GM18909 (cell line): Measurements from ENCODE around the gene MPI.
"Not testable (repeated sequence)": the region's sequence is repeated elsewhere in the genome, so short reads cannot be mapped to it uniquely, and the experiment has no call there.

ENCODE experiments used
- ATAC-seq: cut with Tn5 transposase; IDR thresholded peaks from one replicate; pipeline ENCODE4 v1.9.1; 2021; ENCODE audit warnings: mild to moderate bottlenecking; ENCODE audit not compliant: unreplicated experiment, poor library complexity

MPI gene

DNA sequence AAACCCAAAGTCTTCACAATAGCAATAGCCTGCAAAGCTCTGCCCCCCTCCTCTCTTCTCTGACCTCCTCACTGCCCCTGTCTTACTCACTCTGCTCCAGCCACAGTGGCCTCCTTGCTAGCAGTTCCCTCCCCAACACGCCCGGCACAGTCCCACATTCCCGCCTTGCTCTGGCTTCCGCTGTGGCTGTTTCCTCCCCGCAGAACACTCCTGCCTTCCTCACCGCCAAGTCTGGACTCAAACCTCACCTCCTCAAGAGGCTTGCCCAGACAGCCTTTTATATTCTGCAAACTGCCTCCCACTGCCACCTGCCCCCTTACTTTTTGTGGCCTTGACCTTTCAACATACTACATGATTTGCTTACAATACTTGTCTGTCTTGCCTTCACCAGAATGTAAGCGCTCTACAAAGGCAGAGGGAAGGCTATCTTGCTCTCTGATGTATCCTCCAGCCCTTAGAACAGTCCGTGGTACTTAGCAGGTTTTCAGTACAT lies 406 bp upstream of the MPI start:
- ATAC-seq: peak; percentile 25

DNA sequence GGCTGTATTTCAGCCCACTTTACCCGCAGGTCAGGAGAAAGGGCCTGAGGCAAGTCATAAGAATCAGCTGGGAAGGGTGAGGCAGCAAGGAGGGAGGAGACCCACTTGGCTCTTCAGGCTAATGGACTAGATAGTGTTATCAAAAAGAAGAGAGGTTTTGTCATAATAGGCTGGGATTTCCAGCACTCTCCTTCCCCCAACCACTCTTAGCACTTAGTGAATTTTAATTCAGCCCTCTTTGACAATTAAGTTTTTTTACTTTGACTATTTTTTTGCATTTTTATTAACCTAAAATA lies 771 bp downstream of the MPI start:
- ATAC-seq: no peak

DNA sequence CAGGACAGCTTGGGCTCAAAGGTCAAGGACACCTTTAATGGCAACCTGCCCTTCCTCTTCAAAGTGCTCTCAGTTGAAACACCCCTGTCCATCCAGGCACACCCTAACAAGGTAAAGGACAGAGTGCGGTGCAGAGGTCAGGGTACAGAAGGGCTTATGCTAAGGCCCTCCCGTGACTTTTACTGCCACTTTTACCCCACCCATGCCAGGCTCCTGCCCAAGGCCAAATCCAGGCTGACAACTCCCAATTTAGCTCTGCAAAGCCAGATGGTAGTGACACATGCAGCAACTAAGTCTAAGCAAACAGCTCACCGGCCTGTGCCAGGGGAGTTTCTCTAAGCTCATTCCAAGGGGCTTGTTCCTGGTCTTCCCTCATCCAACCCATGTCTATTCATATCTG lies 1.6 kb downstream of the MPI start:
- no peak for ATAC-seq

DNA sequence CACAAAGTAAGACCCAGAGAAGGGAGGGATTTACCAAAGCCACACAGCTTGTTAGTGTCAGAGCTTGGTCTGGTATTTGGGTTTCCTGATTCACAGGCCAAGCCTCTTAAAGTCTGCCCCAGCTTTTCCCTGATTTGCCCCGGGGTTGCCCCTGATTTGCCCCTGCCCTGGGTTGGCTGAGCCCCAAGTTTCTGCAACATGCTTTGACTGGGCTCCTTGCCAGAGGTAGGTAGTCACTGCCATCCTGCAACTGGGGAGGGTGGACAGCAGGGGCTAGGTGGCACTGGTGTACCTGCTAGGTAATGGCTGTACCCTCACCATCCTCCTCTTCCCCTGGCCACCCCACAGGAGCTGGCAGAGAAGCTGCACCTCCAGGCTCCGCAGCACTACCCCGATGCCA lies 2.5 kb downstream of the MPI start:
- ATAC-seq: no peak

DNA sequence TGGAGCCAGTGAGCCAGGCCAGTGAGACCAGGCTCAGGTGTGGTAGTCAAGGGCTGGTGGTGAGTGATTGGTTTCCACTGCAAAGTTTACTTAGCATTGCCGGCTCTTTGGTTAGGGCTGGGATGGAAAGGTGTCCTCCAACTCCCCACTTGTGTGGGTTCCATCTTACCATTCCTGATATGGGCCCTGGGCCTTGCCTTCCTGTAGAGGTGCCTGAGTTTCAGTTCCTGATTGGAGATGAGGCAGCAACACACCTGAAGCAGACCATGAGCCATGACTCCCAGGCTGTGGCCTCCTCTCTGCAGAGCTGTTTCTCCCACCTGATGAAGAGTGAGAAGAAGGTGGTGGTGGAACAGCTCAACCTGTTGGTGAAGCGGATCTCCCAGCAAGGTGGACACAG lies 3.1 kb downstream of the MPI start:
- no peak for ATAC-seq

DNA sequence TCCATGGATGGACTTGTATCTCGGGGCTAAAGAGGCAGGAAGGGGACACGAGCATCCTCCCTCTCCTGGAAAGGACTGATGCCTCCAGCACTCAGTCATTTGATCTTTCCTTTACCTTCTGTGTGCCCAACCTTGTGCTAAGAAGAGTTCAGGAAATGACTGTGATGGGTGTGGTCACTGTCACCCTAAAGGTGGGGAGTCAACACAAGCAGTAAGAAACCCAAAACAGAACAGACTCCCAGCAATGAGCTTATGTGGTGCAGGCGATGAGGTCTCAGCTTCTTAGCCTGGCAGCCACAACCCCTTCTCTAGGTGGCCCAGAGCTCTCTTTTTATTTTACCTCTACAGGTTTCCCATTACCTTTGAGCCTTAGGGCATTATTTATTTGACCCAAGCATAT lies 3.8 kb downstream of the MPI start:
- ATAC-seq: no peak

DNA sequence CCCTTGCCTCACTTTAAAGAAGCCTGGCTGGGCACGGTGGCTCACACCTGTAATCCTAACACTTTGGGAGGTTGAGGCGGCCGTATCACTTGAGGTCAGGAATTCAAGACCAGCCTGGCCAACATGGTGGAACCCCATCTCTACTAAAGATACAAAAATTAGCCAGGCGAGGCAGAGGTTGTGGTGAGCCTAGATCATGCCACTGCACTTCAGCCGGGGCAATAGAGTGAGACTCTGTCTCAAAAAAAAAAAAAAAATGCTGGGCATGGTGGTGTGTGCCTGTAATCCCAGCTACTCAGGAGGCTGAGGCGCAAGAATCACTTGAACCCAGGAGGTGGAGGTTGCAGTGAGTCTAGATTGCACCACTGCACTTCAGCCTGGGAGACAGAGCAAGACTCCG lies 4.5 kb downstream of the MPI start:
- ATAC-seq: not testable (repeated sequence)

DNA sequence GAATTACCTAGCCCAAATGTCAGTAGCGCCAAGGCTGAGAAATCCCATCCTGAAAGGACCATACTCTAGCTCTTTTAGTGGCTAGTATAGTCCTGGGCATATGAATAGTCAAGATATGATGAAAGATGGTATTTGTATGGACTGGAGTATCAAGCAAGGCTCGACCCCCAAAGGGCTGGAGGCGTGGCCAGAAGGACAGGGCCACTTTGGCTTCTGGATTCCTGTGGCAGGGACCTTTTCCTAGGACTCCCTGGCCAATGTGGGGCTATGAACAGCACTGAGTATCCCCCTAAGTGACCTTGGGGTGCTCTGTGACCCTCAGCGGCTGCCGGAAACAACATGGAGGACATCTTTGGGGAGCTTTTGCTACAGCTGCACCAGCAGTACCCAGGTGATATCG lies 6.0 kb downstream of the MPI start:
- ATAC-seq: no peak

DNA sequence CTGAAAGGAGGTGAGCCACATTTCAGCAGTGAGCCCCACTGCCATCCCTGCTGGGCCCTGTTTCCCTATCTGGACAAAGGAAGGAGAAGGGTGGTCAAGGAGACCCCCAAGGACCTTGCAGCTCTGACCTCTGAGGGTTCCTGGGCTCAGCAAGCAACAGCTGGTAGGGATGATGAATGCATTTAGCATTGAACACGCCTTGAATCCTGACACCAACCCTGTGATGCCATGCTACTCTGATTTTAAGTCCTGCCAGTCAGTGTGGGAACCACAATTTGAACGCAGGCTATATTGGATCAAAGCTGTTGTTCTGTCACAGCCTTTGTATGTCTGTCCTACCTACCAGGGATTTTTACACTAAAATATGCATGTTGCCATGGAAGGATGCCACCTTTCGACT lies 6.5 kb downstream of the MPI start:
- ATAC-seq: no peak

DNA sequence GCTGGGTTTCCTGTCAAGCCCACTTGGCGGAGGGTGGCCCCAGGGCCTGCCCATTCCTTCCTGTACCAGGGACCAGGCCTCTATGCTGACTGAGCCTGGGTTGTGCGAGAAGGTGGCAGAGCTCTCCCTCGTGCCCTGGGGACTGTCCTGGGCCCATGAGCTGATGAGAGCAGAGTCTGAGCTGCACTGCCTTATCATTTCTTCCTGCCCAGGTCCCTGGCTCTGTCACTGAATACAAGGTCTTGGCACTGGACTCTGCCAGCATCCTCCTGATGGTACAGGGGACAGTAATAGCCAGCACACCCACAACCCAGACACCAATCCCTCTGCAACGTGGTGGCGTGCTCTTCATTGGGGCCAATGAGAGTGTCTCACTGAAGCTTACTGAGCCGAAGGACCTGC lies 7.5 kb downstream of the MPI start:
- no peak for ATAC-seq

DNA sequence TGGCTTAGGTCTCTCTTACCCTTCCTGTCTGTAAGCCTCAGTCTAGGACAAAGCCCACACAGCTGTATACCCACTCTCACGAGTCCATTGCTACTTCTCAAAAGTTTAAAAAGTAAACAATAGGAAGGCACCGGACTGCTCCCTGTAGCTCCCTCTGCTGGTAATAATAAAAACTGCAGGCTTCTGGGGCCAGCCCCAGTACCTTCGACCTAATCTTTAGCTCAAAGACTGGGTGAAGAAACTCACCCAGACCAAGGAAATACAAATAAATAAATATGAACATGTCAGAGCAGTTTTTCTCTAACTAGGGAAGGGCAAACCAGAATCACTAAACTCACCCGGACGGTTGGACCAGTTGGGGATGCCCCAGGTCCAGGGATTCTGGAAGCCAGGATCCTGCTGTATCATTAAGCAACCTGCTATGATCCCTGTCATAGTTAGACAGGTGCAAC lies 11.8 kb downstream of the MPI start:
- peak; percentile 37 for ATAC-seq

DNA sequence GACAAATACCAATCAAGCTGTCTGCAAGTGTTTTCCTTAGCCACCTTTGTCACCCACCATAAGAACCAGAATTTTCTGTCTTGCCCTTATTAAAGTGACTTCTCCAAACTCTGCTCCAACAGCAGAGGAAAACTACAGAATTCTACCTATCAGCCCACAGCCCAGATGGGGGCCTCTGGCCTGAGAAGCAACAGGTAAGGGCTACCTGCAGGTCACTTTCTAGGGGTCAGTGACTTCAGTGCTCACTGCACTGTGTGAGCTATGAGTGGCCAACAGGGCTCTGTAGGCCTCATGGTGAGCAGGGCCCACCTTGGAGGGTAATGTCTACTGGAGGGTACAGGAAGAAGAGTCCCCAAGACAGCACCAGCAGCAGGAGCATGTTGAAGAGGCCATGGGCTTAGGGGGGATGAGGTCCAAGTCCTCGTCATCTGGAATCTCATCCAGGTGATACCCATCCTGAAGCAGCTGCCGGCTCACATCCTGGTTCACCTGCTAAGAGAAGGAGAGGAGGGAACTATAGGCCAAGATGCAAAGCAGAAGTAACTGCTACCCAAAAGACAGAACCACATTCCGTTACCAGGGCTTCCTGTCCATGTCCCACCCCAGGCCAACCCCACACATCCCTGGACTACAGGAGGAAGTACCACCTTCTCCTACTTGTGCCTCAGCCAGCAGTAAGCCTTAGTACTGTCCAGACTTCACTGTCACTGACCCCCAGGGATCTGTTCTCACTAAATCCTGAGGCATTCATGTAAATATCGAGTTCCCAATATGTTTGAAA lies 12.6 kb downstream of the MPI start:
- ATAC-seq: no peak

DNA sequence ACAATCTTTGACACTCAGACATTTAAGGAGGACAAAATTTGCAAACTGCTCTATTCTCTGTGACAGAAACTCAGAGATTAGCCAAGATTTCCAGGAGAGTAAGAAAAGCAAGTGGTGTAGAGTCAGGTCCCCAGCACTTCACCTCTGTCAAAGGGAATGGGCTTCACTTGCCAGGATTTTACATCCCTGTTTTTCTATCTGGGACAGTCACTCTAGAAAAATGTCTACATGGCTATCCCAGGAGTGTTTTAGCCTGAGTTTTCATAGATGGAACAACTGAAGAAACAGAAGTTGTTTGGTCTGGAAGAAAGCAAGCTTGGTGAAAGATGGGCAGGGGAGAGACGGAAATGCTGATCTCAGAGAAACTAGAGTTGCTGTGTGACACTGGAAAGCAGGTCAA lies 13.8 kb downstream of the MPI start:
- ATAC-seq: no peak

DNA sequence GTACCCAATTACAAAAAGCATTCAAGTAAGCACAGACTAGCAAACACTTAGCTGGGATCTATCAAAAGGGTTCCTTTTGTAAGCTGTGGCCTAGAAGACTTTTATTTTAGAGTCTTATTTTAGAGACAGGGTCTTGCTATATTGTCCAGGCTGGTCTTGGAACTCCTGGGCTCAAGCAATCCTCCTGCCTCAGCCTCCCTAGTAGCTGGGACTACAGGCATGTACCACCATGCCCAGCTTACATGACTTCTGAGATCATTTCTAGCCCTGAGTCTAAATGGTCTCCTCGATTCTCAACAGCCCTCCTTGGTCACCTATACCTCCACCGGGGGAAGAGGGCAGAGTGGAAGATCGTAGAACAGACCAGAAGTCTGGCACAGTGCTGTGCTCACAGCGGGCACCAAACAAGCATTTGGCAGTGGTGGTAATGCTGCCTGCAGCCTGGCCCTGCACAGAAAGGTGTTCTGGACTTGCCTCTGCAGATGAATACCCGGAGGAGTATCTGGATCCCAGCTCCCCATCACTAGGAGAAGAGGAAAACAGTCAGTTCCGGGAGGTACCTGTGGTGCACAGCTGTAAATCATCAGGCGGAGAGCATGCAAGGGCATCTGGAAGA lies 14.5 kb downstream of the MPI start:
- ATAC-seq: no peak

DNA sequence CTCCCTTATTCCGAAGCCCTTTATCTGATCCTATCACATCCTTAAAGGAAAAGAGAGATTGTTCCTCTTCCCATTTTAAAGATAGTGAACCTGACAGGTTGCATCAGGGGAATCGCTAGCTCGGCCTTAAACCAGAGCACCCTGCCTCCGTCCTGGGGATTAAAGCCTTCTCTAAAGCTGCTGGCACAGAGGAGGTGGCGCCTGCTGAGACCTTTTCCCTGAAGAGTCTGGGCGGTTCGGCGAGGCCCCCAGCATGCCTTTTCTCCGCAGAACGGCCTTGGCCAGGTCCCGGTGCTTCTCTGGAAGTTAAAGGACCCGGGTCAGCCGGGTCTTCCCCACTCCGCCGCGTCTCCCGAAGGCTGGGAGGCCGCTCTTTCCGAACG lies 16.2 kb downstream of the MPI start:
- peak; percentile 11 for ATAC-seq

DNA sequence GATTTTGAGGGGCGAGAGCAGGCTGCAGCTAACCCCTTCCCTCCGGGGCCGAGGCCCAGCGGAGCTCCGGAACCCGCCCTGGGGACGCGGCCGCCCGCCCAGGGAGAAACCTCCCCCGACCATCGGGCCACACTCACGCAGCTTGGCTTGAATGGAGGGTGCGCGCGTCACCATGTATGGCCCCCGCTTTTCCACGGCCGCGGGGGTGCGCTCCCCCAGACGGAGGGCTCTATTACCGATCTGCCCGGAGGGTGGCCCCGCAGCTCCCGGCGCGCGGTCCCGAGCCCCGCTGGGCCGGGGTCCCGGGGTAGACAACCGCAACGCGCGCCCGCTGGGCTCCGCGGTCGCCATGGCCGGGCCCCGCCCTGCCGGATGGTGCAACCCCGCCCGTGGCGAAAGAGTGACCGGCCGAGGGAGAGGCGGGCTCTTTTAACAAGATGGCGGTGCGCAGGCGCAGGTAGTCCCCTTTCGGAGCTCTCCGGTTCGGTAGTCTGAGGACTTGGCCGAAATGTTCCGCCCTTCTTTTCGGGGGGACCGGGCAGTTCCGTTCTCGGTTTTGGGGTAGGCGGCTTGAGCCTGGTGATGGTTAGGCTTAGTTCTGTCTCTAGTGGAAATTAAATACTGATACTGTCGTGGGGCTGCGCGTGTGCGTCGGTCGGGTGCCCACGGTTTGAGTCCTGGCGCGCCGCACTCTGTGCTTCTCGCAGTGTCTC lies 16.8 kb downstream of the MPI start, which contains the start of gene FAM219B:
TSS of gene FAM219B (minus strand) at position 402 of the 713 bp plus-strand sequence. CDS start at position 351, 51 bp downstream.
- peak; percentile 81 for ATAC-seq

DNA sequence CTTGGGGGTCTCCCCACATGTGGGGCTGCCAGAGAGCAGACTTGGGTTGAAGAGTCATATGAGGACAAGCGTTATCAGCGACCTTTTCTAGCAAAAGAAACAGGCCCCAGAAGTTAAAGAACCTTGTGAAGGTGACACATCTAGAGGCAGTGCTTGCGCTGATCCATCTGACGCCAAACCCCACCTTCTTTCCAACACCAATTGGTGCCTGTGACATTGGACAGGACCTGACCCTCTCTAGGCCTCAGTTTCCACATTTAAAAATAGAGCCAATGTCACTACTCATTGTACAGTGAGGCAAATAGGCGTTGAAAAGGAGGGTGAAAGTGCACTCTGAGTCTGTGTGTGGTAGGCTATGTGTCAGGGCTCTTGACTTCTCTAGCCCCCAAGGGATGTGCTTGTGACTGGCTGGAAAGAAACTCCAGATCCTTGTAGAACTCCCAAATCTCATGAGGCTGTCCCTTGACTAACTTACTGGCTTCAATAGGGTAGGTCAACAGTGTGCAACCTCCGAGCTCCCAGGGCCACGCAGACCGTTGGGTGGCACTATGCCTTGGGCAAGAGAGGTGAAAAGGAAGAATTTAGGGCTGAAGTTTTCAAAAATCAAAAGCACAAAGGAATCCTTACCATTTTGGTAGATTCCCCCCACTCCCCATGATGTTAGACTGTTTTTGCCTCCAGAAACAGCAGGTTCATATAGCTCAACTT lies 17.5 kb downstream of the MPI start:
- ATAC-seq: peak; percentile 13

DNA sequence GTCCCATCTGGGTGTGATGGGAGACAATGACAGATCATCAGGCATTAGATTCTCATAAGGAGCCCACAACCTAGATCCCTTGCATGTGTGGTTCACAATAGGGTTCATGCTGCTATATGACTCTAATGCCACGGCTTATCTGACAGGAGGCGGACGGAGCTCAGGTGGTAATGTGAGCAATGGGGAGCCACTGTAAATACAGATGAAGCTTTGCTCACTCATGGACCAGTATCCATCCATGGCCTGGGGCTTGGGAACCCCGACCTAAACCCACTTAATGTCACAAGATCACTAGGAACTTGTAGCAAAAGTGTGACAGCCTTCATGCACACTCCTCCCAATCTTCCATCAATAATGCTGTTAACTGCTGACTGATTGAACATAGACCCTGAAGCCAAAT lies 18.8 kb downstream of the MPI start:
- no peak for ATAC-seq

DNA sequence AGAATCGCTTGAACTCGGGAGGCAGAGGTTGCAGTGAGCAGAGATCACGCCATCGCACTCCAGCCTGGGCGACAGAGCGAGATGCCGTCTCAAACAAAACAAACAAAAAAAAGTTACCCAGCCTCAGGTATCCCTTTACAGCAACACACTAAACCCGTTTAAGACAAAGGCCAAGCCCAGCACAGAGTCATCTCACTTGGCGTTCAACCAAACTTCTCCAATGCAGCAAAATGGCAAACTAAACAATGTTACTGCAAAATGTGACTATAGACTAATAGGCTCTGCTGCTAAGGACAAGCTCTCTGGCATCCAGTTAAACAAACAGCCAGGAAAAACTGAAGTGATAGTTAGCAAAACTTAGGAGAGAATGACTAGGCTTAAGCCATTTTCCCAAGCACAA lies 23.2 kb downstream of the MPI start:
- ATAC-seq: no peak

DNA sequence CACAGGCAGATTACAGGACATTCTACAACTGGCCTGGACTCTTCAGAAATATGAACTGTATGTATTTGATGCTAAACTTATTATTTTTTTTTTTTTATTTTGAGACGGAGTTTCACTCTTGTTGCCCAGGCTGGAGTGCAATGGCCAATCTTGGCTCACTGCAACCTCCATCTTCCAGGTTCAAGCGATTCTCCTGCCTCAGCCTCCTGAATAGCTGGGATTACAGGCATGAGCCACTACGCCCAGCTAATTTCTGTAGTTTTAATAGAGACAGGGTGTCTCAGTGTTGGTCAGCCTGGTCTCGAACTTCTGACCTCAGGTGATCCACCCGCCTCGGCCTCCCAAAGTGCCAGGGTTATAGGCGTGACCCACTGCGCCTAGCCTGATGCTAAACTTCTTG lies 24.0 kb downstream of the MPI start:
- not testable (repeated sequence) for ATAC-seq

DNA sequence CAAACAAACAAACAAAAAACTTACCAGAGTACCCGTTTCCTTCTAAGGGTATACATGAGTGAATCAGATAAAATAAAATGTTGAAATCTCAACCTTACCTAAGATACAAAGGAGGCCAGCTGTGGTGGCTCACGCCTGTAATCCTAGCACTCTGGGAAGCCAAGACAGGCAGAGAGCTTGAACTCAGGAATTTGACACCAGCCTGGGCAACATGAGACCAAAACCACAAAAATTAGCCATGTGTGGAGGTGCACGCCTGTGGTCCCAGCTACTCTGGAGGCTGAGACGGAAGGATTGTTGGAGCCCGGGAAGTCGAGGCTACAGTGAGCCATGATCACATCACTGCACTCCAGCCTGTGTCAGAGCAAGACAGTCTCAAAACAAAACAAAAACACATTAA lies 27.8 kb downstream of the MPI start:
- no peak for ATAC-seq
